Esophagus muscularis mucosa (tissue), 4 donors: ENCODE measurements around the gene IGFBP4.

Experiments
- EP300 ChIP-seq: sonication (generic); formaldehyde crosslinking; IDR thresholded peaks from one replicate; pipeline ENCODE4 v1.6.1; 2017; ENCODE audit warnings: antibody characterized with exemption
- POLR2A ChIP-seq: fragments of 450-650 bp; IDR thresholded peaks from one replicate; pipeline ENCODE4 v1.6.1; 2017; ENCODE audit warnings: antibody characterized with exemption, moderate library complexity, mild to moderate bottlenecking, low read depth
- POLR2AphosphoS5 ChIP-seq, 2 donors: sonication (generic); formaldehyde crosslinking; IDR thresholded peaks; one replicate each; pipeline ENCODE4 v1.6.1; 2017; ENCODE audit warnings: antibody characterized with exemption in 2 of 2
- TF ChIP-seq, protein P1 (sequence below), 3 experiments: fragments of 200-600 bp in 2 of 3; fragments of 450-650 bp in 1 of 3; sonication (generic) in 2 of 3; IDR thresholded peaks; one replicate each; pipeline ENCODE4 v1.5.1; 2017 to 2019; ENCODE audit warnings: antibody characterized with exemption in 3 of 3, mild to moderate bottlenecking in 2 of 3, moderate library complexity in 1 of 3

GRCh38 chr17:40445751-40446468 is 2.7 kb downstream of the IGFBP4 start:
- TF ChIP-seq, protein P1, sequence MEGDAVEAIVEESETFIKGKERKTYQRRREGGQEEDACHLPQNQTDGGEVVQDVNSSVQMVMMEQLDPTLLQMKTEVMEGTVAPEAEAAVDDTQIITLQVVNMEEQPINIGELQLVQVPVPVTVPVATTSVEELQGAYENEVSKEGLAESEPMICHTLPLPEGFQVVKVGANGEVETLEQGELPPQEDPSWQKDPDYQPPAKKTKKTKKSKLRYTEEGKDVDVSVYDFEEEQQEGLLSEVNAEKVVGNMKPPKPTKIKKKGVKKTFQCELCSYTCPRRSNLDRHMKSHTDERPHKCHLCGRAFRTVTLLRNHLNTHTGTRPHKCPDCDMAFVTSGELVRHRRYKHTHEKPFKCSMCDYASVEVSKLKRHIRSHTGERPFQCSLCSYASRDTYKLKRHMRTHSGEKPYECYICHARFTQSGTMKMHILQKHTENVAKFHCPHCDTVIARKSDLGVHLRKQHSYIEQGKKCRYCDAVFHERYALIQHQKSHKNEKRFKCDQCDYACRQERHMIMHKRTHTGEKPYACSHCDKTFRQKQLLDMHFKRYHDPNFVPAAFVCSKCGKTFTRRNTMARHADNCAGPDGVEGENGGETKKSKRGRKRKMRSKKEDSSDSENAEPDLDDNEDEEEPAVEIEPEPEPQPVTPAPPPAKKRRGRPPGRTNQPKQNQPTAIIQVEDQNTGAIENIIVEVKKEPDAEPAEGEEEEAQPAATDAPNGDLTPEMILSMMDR (IDR thresholded peaks at IDR 0.05), result peak in 2 of 3 experiments; percentile 6 to 30
- TF ChIP-seq POLR2A (no peak), POLR2AphosphoS5 (IDR thresholded peaks at IDR 0.05) (no peak), EP300 (no peak)
